ENCODE measurements around the gene NUSAP1.
"Not testable (repeated sequence)": the region's sequence is repeated elsewhere in the genome, so short reads cannot be mapped to it uniquely, and the experiment has no call there.

Gene NUSAP1

GRCh38 chr15:41333026-41333562 is 413 bp downstream of the NUSAP1 start:
- no peak for DNase-seq

GRCh38 chr15:41334293-41335120 is 1.8 kb downstream of the NUSAP1 start:
- no peak for DNase-seq

GRCh38 chr15:41336549-41336948 is 3.9 kb downstream of the NUSAP1 start:
- no peak for DNase-seq

- no peak for DNase-seq
Observed at GRCh38 chr15:41337047-41337446, 4.4 kb downstream of the NUSAP1 start.

- DNase-seq = no peak
Observed at GRCh38 chr15:41337631-41338522, 5.2 kb downstream of the NUSAP1 start.

GRCh38 chr15:41340189-41340695 is 7.6 kb downstream of the NUSAP1 start:
- DNase-seq = no peak

GRCh38 chr15:41341519-41341918 is 8.8 kb downstream of the NUSAP1 start:
- no peak for DNase-seq

- no peak for DNase-seq
Observed at GRCh38 chr15:41347236-41347635, 14.6 kb downstream of the NUSAP1 start.

- no peak for DNase-seq
Observed at GRCh38 chr15:41350057-41350717, 17.5 kb downstream of the NUSAP1 start.

GRCh38 chr15:41354371-41354770 is 21.7 kb downstream of the NUSAP1 start:
- DNase-seq = no peak

- no peak for DNase-seq
Observed at GRCh38 chr15:41367418-41367817, 34.7 kb downstream of the NUSAP1 start.

- no peak for DNase-seq
Observed at GRCh38 chr15:41377978-41378377, 45.3 kb downstream of the NUSAP1 start.

GRCh38 chr15:41383974-41384749 is 51.5 kb downstream of the NUSAP1 start:
- DNase-seq = not testable (repeated sequence)

- no peak for DNase-seq
Observed at GRCh38 chr15:41387646-41388045, 55.0 kb downstream of the NUSAP1 start.

GRCh38 chr15:41392659-41393058 is 60.0 kb downstream of the NUSAP1 start:
- no peak for DNase-seq

- no peak for DNase-seq
Observed at GRCh38 chr15:41394924-41395323, 62.2 kb downstream of the NUSAP1 start.

GRCh38 chr15:41396111-41396510 is 63.4 kb downstream of the NUSAP1 start:
- no peak for DNase-seq

GRCh38 chr15:41401904-41402267 is 69.2 kb downstream of the NUSAP1 start:
- DNase-seq = no peak

GRCh38 chr15:41407341-41407740 is 74.7 kb downstream of the NUSAP1 start:
- DNase-seq = no peak

GRCh38 chr15:41408234-41408641 is 75.6 kb downstream of the NUSAP1 start:
- no peak for DNase-seq

- DNase-seq = no peak
Observed at GRCh38 chr15:41411031-41411430, 78.3 kb downstream of the NUSAP1 start.

GRCh38 chr15:41411441-41411840 is 78.8 kb downstream of the NUSAP1 start:
- no peak for DNase-seq

Measured in NCI-H510A treated with DMSO at 0.1 percent for 48 hours (cell line).